Stimulated activated CD8-positive, alpha-beta memory T cell treated with anti-CD3 and anti-CD28 coated beads, Interleukin-7, amount 100 ng/mL, for 48 hours (primary cell): ENCODE measurements around the gene IRF2.

Experiments
- DNase-seq, 2 donors: peaks; one replicate each; pipeline ENCODE4 v3.0.0-alpha.2; 2020; ENCODE audit warnings: low read depth in 1 of 2; ENCODE audit errors: extremely low read depth in 1 of 2

The IRF2 gene

DNA sequence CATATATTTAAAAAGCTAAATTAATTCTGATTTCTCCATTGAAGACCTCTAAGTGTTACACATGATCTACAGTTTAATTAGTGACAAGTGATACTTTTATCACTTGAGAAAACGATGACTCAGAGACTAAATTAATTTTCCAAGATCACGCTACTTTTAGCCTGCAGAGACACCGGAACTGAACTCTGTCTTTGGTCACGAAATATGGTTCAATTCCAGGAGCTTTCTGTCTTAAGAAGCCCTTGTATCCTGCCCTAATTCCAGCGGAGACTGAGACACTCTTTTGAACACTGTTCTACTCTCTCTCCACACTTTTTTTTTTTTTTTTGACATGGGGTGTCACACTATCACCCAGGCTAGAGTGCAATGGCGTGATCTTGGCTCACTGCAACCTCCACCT is 63.6 kb downstream of the IRF2 start:
- DNase-seq = no peak

DNA sequence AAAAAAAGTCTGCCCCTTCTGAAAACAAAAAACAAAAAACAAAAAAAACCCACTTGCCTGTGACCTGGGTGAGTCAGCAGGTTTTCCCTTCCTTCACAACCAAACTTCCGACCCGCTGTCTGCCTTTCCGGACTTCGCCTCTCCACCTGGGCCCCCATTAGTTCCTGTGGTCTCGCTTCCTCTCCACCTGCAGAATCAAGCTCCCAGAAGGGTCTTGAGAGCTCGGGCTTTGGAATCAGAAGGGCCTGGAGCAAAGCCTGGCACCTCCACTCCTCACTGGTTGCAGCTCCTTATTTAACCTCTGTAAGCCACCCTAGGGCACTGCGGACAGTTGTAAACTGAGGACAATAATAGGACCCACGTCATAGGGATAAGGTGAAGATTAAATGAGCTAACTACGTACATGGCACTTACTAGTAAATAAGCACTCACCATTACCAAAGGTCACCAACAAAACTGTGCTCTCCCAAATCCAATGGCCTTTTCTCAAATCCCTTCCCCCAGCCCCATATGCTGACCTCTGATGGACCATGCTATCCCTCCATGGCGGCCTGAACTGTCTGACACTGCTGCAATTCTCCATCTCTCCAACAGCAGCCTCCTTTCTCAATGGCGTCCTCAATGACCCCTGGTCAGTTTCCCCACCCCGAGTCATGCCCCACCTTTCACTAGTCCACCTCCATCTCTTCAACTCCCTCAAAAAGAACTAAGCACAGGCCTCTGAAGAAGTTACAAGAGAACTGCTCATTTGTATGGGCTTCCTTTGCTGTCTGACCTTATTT is 64.2 kb downstream of the IRF2 start:
- DNase-seq = no peak

DNA sequence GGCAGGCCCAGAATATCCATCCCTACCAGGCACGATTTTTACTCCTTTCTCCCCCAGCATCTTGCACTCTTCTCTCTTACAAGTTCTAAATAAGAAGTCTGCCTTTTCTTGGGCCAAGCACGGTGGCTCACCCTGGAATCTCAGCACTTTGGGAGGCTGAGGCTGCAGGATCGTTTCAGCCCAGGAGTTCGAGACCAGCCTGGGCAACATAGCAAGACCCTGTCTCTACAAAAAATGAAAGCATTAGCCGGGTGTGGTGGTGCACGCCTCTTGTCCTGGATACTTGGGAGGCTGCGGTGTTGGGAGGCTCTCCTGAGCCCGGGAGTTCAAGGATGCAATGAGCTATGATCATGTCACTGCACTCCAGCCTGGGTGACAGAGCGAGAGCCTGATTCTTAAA is 64.8 kb downstream of the IRF2 start:
- DNase-seq = no peak

DNA sequence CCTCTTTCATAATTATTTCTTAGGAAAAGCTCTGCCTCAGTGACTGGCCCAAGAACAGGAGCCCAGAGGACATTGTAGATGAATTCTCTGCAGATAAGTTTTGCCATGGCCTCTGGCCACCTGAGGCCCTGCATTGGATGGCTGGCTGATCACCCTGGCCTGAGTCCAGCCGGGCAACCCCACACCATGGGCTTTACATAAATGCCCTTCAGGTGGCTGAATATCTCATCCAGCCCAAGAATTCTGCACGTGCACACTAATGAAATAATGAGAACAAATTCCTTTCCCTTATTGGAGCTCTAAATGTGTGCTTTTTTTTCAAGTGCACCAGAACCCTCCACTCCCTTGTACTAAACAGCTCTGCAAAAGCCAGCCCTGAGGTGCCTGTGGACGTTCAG is 65.7 kb downstream of the IRF2 start:
- no peak for DNase-seq

DNA sequence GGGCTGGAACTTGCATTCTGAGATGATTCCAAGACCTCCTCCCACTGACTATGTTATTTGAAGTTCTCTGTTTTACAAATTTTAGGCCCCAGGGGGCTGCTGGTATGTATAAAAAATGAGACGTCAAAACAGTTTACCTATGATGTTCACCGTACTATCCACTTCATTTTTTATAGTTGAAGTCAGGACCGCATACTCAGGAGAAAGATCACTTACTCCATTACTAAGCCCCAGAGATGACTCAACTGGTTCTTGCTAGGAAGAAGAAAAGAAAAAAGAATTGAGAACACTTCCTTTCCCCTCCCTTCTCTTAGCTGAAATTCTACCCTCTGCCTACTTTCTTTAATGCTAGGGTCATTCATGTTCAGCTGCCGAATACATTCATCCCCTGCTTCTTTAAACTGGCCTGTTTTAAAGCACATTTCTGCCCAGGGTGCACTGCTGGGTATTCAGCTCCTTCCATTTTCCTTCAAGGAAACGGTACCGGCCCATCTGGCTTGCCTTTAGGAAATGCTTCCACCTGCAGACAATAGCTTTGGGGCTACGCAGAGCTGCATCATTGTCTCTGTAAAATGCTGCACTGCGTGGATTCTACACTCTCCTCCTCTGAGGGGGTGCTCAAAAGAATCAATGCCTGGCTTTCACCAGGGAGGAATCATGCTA is 66.2 kb downstream of the IRF2 start:
- no peak for DNase-seq

DNA sequence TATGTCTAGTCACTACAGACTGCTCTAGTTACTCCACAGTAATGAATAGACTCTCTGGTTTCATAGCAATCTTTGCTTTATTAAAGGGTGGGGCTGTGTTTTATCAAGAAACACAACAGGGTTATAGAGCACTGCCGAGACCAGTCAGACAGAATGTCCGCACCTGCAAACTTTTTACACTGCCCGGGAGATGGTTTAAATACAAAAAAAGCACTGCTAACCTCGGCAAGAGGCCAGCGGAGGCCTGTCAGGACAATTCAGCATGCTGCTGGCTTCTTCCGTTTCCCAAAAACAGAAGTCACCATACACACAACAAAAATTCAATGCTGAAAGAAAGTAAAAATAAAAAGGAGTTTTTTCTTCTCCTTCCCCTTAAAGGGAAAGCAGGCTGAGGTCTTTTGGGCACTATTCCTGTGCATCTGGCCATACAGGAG is 67.4 kb downstream of the IRF2 start:
- DNase-seq = no peak

DNA sequence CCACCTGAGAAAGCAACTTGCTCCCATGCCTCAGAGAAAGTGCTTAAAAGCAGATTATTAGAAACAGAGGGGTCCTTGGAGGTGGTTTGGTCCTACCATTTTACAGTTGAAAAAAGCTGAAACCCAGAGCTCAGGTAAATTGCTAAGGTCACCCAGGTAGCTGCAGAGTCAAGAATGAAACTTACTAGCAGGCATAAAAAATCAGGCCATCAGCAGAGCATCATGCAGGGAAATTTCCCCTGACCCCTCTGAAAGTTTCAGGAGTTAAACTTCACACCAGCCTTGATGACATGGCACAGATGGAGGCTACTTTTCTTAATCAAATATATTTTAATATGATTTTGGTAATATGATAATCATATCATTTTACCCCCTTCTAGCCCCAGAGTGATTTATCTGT is 70.3 kb downstream of the IRF2 start:
- no peak for DNase-seq

DNA sequence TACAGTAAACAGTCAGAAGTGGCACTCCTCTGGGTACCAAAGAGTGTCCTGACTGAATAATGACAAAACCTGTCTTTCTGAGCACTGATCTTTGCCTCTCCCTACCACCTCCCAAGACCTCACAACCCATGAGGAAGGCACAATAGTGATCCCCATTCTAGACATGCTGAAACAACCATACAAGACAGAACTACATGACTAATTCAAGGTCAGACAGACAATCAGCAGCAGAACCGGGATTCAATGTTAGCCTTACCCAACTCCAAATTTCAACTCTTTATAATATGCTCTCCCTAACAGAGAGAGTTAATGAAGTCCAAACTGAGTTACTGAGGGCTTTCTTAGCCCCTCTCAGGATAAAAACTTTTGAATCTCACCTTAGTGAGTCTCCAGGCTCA is 71.0 kb downstream of the IRF2 start:
- no peak for DNase-seq

DNA sequence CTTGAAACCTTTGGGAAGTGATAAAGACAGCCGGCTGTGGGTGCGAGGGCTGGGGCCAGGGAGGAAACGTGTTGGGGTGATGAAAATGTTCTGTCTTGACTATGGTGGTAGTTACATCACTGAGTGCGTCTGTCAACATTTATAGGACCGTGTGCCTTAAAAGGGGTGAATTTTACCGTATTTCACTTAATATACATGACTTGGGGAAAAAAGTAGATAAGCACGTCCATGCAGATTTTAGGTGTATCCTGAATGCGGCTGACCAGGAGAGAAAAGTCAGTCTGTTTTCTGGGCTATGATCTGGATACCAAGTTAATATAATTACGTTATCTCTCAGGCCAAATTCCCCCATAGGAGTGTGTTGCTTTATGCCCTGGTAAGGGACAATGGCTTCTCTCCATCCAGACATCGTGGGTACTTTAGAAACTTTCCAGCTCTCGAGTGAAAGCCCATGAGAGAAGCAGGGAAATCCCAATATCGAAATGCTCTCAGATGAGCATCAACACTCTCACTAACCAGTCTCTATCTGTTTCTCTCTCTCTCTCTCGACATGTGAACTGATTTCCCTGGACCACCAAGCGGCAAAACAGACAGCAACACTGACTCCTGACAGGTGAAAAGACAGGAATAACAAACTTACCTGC is 71.5 kb downstream of the IRF2 start:
- no peak for DNase-seq

DNA sequence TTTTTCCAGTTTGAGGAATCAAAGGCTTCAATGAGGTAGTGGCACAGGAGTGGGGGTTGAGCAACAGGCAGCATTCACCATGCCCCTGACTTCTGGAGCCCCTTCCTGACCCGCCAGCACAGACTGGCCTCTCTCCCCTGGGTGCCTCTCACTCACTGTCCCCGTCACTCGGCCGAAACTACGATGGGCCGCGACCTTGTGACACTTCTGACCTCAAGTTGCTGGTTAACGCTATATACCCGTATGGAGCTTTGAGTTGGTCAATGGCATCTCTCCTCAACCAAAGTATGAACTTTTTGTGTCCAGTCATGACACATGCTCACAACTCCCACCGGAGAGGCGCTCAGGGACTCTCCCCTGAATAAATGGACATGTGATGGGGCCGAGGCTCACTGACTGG is 72.1 kb downstream of the IRF2 start:
- DNase-seq = no peak

DNA sequence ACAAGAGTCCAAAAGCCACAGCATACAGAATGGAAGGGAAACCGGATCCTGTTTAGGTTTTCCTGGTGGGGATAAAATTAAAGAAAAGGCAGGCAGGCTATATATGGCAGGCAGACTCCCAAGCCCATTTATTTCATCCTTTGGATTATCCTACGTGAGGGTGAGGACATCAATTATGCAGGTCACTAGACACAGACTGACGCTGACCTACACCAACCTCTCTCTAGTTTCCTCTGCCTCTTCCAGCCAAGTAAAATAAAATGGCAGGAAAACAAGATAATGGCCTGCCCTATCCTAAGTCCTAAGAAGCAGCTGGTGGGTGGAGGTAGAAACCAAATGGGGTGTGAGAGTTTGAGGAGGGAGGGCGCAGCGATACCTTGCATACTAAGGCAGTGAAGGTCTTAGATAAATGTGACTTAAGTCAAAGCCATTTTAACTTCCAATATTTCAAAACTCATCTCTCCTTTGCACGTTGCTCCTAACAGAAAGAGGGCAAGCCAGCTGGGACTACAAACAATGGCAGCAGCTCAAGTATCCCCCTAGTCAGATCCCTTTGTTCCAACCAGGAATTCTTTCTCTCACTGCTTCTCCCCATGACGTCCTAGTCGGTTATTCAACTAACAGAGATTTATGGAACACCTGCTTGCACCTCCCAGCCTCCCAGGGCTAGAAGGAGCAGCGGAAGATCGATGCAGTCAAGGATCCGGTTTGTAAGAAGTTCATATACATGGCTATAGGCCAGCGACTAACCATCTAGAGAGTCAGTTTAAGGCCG is 72.8 kb downstream of the IRF2 start:
- DNase-seq = no peak

DNA sequence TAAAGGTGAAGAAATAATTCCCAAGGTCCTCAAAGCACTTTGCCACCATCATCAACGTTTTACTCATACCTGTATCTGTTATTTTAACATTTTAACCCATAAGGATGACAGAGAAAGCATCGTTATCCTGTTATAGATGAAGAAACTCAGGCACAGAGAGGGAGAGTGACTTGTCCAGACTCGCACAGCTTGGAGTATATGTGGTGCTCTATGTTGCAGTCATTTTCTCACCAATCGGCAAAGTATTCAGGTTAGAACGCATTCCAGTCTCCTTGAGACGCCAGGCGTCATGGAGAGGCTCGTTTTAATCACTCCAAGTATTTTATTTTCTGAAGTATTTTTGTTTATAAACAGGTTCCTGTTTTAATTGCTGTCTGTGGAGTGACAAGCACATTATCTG is 73.5 kb downstream of the IRF2 start:
- no peak for DNase-seq

DNA sequence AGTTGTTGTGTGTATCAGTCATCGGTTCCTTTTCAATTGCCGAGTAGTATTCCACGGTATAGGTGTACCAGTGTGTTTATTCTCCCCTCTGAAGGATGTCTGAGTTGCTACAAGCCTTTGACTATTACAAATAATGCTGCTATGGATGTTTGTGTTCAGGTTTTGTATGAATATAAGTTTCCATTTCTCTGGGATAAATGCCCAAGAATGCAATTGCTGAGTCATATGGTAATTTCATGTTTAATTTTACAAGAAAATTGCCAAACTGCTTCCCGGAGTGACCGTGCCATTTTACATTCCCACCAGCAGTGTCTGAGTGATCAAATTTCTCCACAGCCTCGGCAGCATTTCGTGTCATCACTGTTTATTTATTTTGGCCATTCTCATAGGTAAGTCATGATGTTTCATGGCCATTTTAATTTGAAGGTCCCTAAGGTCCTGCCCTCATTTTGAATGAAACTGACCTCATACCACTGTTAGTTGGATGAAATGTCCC is 73.9 kb downstream of the IRF2 start:
- no peak for DNase-seq

DNA sequence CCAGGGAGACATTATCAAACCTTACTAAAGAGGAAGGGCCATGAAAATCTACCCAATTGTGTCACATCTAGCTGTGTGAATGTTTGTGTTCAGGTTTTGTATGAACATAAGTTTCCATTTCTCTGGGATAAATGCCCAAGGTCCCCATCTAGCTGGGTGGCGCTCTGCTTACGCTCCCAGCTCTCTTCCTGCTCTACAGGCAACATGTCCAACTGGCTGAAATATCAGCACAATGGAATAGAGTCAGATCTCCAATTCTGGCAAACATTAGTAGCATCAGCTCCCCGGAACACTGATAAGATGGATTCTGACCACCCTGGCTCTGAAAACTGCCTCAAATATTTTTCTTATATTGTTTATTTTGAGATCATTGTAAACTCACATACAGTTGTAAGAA is 74.8 kb downstream of the IRF2 start:
- DNase-seq = no peak

DNA sequence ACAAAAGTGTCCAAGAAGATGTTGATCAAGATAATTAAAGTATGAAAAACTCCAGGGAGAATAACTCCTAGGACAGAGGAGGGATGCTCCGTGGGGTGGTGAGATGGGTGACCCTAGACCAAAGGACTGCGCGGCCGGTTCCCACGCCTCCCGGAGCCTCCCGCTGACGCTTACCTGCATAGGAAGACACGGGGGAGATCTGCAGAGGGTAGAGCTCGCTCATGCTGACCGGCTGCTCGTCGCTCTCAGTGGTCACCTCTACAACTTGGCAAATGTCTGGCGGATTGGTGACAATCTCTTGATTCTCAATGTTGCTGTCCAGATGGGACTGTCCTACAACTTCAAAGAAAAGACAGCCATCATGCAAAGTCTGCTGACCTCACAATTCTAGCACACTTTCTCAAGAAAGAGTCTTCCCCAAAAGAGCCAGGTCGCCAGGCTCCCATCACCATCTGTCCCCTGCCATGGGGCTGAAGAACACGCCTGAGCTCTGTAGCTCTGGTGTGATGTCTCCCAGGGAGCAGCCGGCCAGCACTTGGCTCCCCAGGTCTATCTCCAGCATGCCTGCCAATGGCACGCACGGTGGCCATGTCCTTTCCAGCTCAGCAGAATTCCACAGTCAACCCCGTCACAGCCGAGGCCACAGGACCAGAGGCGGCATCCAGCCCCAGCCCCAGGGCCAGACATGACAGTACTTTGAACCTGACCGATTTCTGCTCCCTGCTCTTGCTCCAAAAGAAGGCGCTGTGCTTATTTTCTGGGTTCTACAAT is 75.4 kb downstream of the IRF2 start:
- DNase-seq = no peak

DNA sequence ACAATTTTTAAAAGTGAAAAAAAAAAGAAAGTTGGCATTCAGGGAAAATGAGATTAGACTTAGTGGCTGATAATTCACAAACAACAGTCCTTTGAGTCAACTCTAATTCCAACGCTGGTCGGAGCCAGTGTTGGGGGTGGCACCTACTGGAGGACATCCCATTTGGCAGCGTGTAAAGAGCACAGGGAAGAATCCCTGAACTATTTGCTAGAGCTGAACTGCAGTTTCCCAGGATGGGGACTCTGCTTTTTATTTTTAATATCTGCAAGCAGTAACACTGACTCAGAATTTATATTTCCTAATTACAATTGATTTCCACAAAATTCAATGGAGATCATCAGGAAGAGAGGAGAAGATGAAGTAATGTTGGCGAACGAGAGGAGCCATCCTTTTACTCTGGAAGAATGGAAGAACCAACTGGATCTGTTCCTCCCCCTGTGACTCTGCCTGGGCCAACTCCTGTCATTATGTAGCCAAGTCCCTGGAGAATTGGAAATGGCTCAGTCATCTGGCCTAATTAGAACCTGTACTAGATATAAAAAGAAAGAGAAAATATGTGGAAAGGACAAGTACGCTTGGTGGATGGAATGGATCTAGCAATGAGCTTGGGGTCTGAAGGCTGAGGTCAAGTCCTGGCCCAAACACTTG is 76.7 kb downstream of the IRF2 start:
- no peak for DNase-seq

DNA sequence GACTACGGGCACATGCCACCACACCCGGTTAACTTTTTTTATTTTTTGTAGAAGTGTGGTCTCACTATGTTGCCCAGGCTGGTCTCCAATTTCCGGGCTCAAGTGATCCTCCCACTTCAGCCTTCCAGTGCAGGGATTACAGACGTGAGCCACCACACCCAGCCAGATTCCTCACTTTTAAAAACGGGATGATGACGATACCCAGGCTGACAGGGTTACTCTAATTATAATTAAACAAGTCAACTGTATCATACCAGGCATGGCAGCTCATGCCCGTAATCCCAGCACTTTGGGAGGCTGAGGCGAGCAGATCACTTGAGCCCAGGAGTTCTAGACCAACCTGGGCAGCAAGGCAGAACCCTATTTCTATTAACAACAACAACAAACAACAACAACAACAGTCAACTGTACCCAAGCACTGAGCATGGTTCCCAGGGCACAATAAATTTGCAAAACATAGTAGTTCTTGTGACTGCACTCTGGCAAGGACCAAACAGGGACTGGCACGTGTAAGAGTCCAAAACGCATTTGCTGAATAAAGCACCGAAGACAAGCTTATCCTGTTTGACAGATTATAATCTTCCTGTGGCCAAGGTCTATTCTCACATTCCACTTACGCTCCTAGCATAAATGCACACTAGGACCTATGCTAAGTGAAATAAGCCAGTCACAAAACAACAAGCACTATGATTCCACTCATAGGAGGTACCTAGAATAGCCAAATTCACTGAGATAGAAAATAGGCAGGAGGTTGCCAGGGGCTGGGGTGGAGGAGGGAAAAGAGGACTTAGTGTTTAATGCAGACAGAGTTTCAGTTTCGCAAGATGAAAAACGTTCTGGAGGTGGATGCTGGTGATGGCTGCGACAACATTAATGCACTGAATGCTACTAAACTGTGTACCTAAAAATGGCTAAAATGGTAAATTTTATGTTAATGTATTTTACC is 77.5 kb downstream of the IRF2 start:
- no peak for DNase-seq

DNA sequence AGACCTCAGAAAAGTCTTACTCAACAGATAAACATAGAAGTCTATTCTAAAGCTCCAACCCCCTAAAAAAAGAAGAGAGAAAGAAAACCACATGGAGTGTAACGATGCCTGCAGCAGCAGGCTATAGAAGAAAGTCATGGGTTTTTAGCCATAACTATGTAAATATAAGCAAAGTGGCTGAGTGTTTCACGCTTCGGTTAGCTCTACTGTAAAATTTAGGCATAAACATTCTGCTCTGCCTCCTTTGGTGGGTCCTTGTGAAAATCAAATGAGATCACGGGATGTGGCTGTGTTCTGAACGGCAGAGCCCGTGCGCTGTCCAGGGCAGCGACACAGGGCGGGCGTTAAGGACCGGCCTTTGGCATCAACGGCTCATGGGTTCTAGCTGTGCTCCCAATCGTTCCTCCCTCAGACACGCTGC is 78.4 kb downstream of the IRF2 start:
- DNase-seq = no peak

DNA sequence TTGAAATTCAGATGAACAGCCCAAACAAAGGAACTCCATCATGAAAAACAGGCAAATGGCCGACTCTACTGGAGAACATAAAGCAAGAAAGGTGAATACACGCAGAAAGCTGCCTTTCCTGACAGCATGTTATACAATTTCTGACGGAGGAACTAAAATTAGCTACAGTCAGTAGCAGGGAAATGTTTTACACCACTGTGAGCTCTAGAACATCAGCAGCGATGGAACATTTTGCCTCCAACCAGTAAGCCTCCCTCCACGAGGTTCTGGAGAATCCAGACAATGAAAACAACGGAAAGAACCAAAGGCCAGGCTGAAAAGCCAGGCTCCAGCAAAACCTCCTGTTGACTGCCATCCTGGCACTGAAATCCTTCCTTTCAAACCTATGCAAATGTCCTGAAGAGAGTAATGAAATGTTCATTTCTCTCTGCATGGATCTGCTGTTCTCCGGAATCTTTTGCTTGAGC is 78.9 kb downstream of the IRF2 start:
- no peak for DNase-seq
